LHCN-M2 (cell line): ENCODE measurements around the gene GJC3. TPM values are rescaled to one million over a fixed set of nuclear protein-coding genes. Genes with fewer than 3 reads are reported as not detected.

Experiments used
- total RNA-seq: library from RNA; depleted of rRNA; stranded (reverse); fragments of >200 nt; gene quantifications from 2 replicates; pipeline ENCODE4 v1.2.3, GENCODE V29; 2014; rRNA removed

Gene GJC3
- total RNA-seq, 1 experiment from 2014 or later = not detected

Other genes with a start within 250 kb of the GJC3 start
- not detected in 2 replicates for gene CYP3A5, start 249.6 kb downstream of the GJC3 start, total RNA-seq
- 0.06 TPM in 1 of 2 replicates, not detected in the other for gene CYP3A7, start 194.4 kb downstream of the GJC3 start, total RNA-seq
- 0.13 TPM in 1 of 2 replicates, not detected in the other for gene CYP3A4, start 145.4 kb downstream of the GJC3 start, total RNA-seq
- gene CYP3A43, start 101.6 kb downstream of the GJC3 start, total RNA-seq = not detected in 2 replicates
- not detected in 2 replicates for gene OR2AE1, start 52.6 kb downstream of the GJC3 start, total RNA-seq
- 29.7 and 32.5 TPM in 2 replicates for gene TRIM4, start 10.1 kb downstream of the GJC3 start, total RNA-seq
- not detected in 2 replicates for gene AZGP1, start 46.4 kb upstream of the GJC3 start, total RNA-seq
- gene ZKSCAN1, start 86.0 kb upstream of the GJC3 start, total RNA-seq = 19.0 and 21.2 TPM in 2 replicates
- gene ZSCAN21, start 120.2 kb upstream of the GJC3 start, total RNA-seq = 11.8 and 12.6 TPM in 2 replicates
- 31.0 and 32.9 TPM in 2 replicates for gene ZNF3, start 152.1 kb upstream of the GJC3 start, total RNA-seq
- gene COPS6, start 159.3 kb upstream of the GJC3 start, total RNA-seq = 96.6 and 100 TPM in 2 replicates
- gene MCM7, start 171.8 kb upstream of the GJC3 start, total RNA-seq = 283 and 290 TPM in 2 replicates
- gene AP4M1, start 172.0 kb upstream of the GJC3 start, total RNA-seq = 53.1 and 59.9 TPM in 2 replicates
- 98.4 and 106 TPM in 2 replicates for gene TAF6, start 189.7 kb upstream of the GJC3 start, total RNA-seq
- gene CNPY4, start 190.0 kb upstream of the GJC3 start, total RNA-seq = 23.2 and 28.0 TPM in 2 replicates
- gene MBLAC1, start 197.3 kb upstream of the GJC3 start, total RNA-seq = 1.9 and 5.9 TPM in 2 replicates
- gene LAMTOR4, start 219.3 kb upstream of the GJC3 start, total RNA-seq = 165 and 202 TPM in 2 replicates
- 18.8 and 21.8 TPM in 2 replicates for gene TRAPPC14, start 229.1 kb upstream of the GJC3 start, total RNA-seq
- 6.7 and 9.8 TPM in 2 replicates for gene GAL3ST4, start 239.0 kb upstream of the GJC3 start, total RNA-seq
- gene GPC2, start 247.8 kb upstream of the GJC3 start, total RNA-seq = 9.6 and 9.9 TPM in 2 replicates
- 0.23 and 0.96 TPM in 2 replicates for gene STAG3, start 248.3 kb upstream of the GJC3 start, total RNA-seq